ENCODE measurements around the gene CLPSL1. TPM values are rescaled to one million over a fixed set of nuclear protein-coding genes. Genes with fewer than 3 reads are reported as not detected.

Gene CLPSL1
- total and polyA plus RNA-seq, 8 donors = not detected

- Histone ChIP-seq H3K4me3 (no peak overlapping the region), H3K36me3 (no peaks in the 10 kb centered on the region), H3K4me1 (peaks cover 50 to 74% (median 60%) of the 10 kb centered on the region in 4 donors), H3K27ac (peak overlapping the region in 2 of 5 donors; percentile 7 to 100), H3K9me3 (no peaks in the 10 kb centered on the region), H3K27me3 (no peaks in the 10 kb centered on the region)
- intact Hi-C loops (cut with DNase I; ENCODE audit: low total_unique reads) = loop anchor here (5.0 kb wide), 1 partner anchor 153 kb away; no protein-coding TSS in a partner anchor
- WGBS, 5 donors = 42 to 83% (median 59%) methylated on average over 2 to 3 of the region's 3 CpGs
- TF ChIP-seq POLR2A (IDR thresholded peaks at IDR 0.05) = no peak
- no peak for TF ChIP-seq POLR2AphosphoS5 (IDR thresholded peaks at IDR 0.05)
- DNase-seq = peak in 1 of 2 donors; percentile 77
Measured at GRCh38 chr6:35735452-35735851, 45.4 kb upstream of the CLPSL1 start.

DNA sequence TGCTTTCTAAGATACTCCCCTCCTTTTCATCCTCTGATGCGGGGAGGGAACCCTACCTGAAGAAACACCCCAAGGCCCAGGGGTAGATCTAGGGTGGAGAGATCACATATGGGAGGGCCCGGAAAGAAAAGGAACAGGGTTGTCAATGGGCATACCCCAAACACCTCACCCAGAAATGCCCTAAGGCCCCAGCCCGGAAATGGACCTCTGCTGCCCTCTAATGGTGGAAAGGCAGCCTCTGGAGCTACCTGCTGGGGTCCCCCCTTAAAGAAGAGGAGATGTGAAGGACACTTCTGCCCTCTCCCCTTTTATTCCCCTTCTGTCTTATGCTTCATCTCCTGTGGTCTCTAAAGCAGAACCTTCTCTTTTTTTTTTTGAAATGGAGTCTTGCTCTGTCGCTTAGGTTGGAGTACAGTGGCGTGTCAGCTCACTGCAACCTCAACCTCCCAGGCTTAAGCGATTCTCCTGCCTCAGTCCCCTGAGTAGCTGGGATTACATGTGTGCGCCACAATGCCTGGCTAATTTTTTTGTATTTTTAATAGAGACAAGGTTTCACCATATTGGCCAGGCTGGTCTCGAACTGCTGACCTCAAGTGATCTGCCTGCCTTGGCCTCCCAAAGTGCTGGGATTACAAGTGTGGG, 44.4 kb upstream of the CLPSL1 start:
- Histone ChIP-seq H3K36me3 (no peaks in the 10 kb centered on the region), H3K4me3 (no peak overlapping the region), H3K27me3 (no peaks in the 10 kb centered on the region), H3K4me1 (peaks cover 41 to 64% (median 51%) of the 10 kb centered on the region in 4 donors), H3K9me3 (no peaks in the 10 kb centered on the region), H3K27ac (peak overlapping the region in 1 of 5 donors; percentile 100)
- WGBS, 5 donors = 57 to 64% (median 63%) methylated on average over 8 of the region's 8 CpGs
- peak; percentile 85 to 88 for DNase-seq
- TF ChIP-seq POLR2A (IDR thresholded peaks at IDR 0.05) (no peak), POLR2AphosphoS5 (IDR thresholded peaks at IDR 0.05) (peak in 1 of 3 donors; percentile 52), EP300 (IDR thresholded peaks at IDR 0.05) (no peak), CTCF (IDR thresholded peaks at IDR 0.05) (peak in 5 of 7 experiments; percentile 83 to 91 (median 90))
- intact Hi-C loops (cut with DNase I; ENCODE audit: low total_unique reads) = loop anchor here (2.0 to 5.0 kb wide), 2 partner anchors 154 to 214 kb away; no protein-coding TSS in a partner anchor

GRCh38 chr6:35736982-35737412, 43.8 kb upstream of the CLPSL1 start, which contains the start of gene ARMC12:
Gene ARMC12 (plus strand): TSS chr6:35737032. CDS start chr6:35737109, 77 bp downstream.
- no peak within 1 kb of the TSS for H3K4me3 ChIP-seq

DNA sequence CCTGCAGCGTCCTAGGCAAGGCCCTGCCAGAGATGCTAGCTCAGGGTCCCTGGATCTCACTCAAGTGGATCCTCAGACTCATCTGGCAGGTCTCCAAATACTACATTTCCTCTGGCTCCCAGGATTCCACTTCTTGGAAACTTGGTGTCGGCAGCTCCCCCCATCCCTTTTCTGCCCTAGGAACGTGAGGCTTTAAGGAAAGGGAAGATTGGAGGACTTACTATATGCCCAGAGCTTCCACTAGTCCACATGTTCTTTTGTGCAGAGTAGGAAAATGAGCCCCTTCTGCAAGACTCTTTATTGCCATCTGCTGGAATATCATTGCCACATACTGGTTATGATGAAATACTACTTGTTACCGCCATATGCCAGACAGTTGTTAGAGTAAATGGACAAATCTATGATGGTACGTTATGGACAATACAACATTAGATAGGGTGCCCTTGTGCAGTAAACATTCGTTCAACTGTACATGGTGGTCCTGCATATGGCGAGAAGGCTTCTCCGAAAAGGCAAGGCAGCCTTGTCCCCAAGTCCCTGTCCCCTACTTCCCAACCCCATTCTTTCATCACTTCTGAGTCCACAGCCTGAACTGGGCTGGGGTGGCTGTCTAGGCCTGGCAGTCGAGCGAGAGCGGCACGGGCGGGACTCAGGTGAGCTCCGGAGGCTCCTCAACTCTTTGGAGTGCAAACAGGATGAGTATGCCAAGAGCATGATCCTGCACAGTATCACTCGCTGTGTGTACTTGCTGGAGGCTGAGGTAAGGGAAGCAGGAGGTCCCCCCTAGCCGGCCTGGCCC, 43.2 kb upstream of the CLPSL1 start:
- Histone ChIP-seq H3K27ac (peak overlapping the region in 1 of 5 donors; percentile 100), H3K27me3 (no peaks in the 10 kb centered on the region), H3K4me1 (peaks cover 32 to 53% (median 45%) of the 10 kb centered on the region in 4 donors), H3K4me3 (no peak overlapping the region), H3K9me3 (no peaks in the 10 kb centered on the region), H3K36me3 (no peaks in the 10 kb centered on the region)
- 49 to 64% (median 59%) methylated on average over 11 to 16 of the region's 16 CpGs for WGBS, 5 donors
- DNase-seq = peak in 1 of 2 donors; percentile 88
- peak in 5 of 7 experiments; percentile 76 to 98 (median 83) for TF ChIP-seq CTCF (IDR thresholded peaks at IDR 0.05)
- TF ChIP-seq POLR2A (IDR thresholded peaks at IDR 0.05) = no peak
- peak in 1 of 3 donors; percentile 75 for TF ChIP-seq POLR2AphosphoS5 (IDR thresholded peaks at IDR 0.05)
- intact Hi-C loops (cut with DNase I; ENCODE audit: low total_unique reads) = loop anchor here (2.0 to 5.0 kb wide), 2 partner anchors 155 to 215 kb away; no protein-coding TSS in a partner anchor

More at GRCh38 chr6:35736982-35737412, 43.8 kb upstream of the CLPSL1 start, which contains the start of gene ARMC12:
- Histone ChIP-seq H3K4me1 (peaks cover 38 to 59% (median 50%) of the 10 kb centered on the region in 4 donors), H3K9me3 (no peaks in the 10 kb centered on the region), H3K27me3 (no peaks in the 10 kb centered on the region), H3K27ac (peak within 1 kb of the TSS in 2 of 5 donors; percentile 7 to 100), H3K36me3 (no peaks in the 10 kb centered on the region)
- WGBS, 5 donors = 87 to 97% (median 95%) methylated on average over 9 to 10 of the region's 10 CpGs
- intact Hi-C loops (cut with DNase I; ENCODE audit: low total_unique reads) = loop anchor here (2.0 to 5.0 kb wide), 2 partner anchors 155 to 214 kb away; no protein-coding TSS in a partner anchor
- no peak for TF ChIP-seq EP300 (IDR thresholded peaks at IDR 0.05)
- no peak for DNase-seq

Measured in stomach (tissue), 9 donors.